A673 (cell line): ENCODE results near the gene PCLO.

Experiments used
- EZH2 ChIP-seq: fragments of 200-600 bp; sonication (generic); IDR thresholded peaks from 2 replicates; pipeline ENCODE4 v1.6.1; 2017; ENCODE audit warnings: borderline replicate concordance, low read depth, mild to moderate bottlenecking, mixed read lengths, antibody characterized with exemption, low read length; ENCODE audit not compliant: poor library complexity, severe bottlenecking
- TF ChIP-seq, protein P1 (sequence below): fragments of 300-800, 200-600 bp; sonication (generic); conservative IDR thresholded peaks from 2 replicates; pipeline ENCODE4 v1.5.1; 2017; ENCODE audit warnings: low read depth, mild to moderate bottlenecking, antibody characterized with exemption, low read length, moderate library complexity, mixed read lengths

DNA sequence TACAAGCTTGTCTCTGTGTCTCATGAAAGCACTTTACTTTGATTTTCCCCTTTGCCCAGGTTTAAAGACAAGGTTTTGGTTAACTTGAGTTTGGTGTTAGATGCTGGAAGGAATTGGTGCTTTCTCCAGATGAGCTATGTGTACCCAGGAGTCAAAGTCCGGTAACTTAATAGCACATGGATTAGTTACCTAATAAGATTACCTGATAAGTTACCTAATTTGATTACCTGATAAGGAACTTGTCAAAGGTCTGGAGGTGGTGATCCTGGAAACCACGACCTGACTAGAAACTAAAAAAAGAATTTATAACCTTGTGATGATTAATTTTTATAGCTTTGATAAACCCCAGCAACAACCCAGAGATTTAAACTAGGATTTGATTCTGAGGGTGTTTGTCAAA is 449.2 kb downstream of the PCLO start:
- TF ChIP-seq EZH2 = no peak
- TF ChIP-seq, protein P1, sequence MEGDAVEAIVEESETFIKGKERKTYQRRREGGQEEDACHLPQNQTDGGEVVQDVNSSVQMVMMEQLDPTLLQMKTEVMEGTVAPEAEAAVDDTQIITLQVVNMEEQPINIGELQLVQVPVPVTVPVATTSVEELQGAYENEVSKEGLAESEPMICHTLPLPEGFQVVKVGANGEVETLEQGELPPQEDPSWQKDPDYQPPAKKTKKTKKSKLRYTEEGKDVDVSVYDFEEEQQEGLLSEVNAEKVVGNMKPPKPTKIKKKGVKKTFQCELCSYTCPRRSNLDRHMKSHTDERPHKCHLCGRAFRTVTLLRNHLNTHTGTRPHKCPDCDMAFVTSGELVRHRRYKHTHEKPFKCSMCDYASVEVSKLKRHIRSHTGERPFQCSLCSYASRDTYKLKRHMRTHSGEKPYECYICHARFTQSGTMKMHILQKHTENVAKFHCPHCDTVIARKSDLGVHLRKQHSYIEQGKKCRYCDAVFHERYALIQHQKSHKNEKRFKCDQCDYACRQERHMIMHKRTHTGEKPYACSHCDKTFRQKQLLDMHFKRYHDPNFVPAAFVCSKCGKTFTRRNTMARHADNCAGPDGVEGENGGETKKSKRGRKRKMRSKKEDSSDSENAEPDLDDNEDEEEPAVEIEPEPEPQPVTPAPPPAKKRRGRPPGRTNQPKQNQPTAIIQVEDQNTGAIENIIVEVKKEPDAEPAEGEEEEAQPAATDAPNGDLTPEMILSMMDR = no peak
